SU-DHL-6 (cell line): ENCODE results near the gene RLN2.
"Not testable (repeated sequence)": the region's sequence is repeated elsewhere in the genome, so short reads cannot be mapped to it uniquely, and the experiment has no call there.

Experiments
- H2AFZ ChIP-seq: fragments of 200-600 bp; sonication (generic); 2 replicates; pipeline ENCODE4 v1.6.1; 2014; ENCODE audit warnings: low read depth, mild to moderate bottlenecking, moderate library complexity, mixed read lengths, antibody characterized with exemption, low read length; ENCODE audit not compliant: severe bottlenecking
- H3F3A ChIP-seq: fragments of 200-600 bp; shearing (Covaris generic); 2 replicates; pipeline ENCODE4 v1.6.0; 2016; ENCODE audit warnings: antibody characterized with exemption, mild to moderate bottlenecking; ENCODE audit not compliant: insufficient read depth
- H3K27ac ChIP-seq: fragments of 200-600 bp; sonication (generic); 2 replicates; pipeline ENCODE4 v1.5.1; 2016; ENCODE audit warnings: low read depth, mild to moderate bottlenecking, low read length, moderate library complexity, mixed read lengths
- H3K27me3 ChIP-seq: fragments of 200-600 bp; sonication (generic), shearing (Covaris generic); 2 replicates; pipeline ENCODE4 v1.6.0; 2014; ENCODE audit warnings: mild to moderate bottlenecking, low read length
- H3K36me3 ChIP-seq: fragments of 200-600 bp; sonication (generic); 2 replicates; pipeline ENCODE4 v1.6.1; 2014; ENCODE audit warnings: mild to moderate bottlenecking, low read length, mixed read lengths
- H3K4me2 ChIP-seq: fragments of 300-600, 200-600 bp; shearing (Covaris generic), sonication (generic); 2 replicates; pipeline ENCODE4 v1.6.0; 2014; ENCODE audit warnings: low read length, low read depth, mild to moderate bottlenecking; ENCODE audit not compliant: poor library complexity, severe bottlenecking
- H3K4me3 ChIP-seq: fragments of 200-600 bp; sonication (generic); 2 replicates; pipeline ENCODE4 v1.5.1; 2014; ENCODE audit warnings: antibody characterized with exemption, low read length, mild to moderate bottlenecking, mixed read lengths; ENCODE audit not compliant: insufficient read depth, poor library complexity, severe bottlenecking
- H3K79me2 ChIP-seq: fragments of 200-600 bp; sonication (generic); 2 replicates; pipeline ENCODE4 v1.6.1; 2014; ENCODE audit warnings: mild to moderate bottlenecking, low read length, moderate library complexity; ENCODE audit not compliant: insufficient read depth
- H3K9ac ChIP-seq: fragments of 200-600 bp; sonication (generic); 2 replicates; pipeline ENCODE4 v1.7.0; 2014; ENCODE audit warnings: mild to moderate bottlenecking, low read length
- H3K9me2 ChIP-seq: fragments of 200-600 bp; sonication (generic); replicated peaks from 2 replicates; pipeline ENCODE4 v1.6.1; 2014; ENCODE audit warnings: low read length; ENCODE audit not compliant: insufficient read depth
- H3K9me3 ChIP-seq: fragments of 200-600 bp; sonication (generic); 2 replicates; pipeline ENCODE4 v1.6.1; 2014; ENCODE audit warnings: low read length, mixed read lengths; ENCODE audit not compliant: insufficient read depth
- H4K20me1 ChIP-seq: fragments of 200-600 bp; sonication (generic); 2 replicates; pipeline ENCODE4 v1.6.1; 2014; ENCODE audit warnings: low read depth, mild to moderate bottlenecking, antibody characterized with exemption, low read length, moderate library complexity, mixed read lengths
- EZH2phosphoT487 ChIP-seq: fragments of 200-600 bp; sonication (generic), shearing (Covaris generic); conservative IDR thresholded peaks from 2 replicates; pipeline ENCODE4 v1.6.1; 2018; ENCODE audit warnings: mild to moderate bottlenecking, antibody characterized with exemption, low read length, moderate library complexity, mixed read lengths
- TF ChIP-seq, protein P1 (sequence below): fragments of 200-600 bp; sonication (generic); IDR thresholded peaks from one replicate; pipeline ENCODE4 v1.5.1; 2017; ENCODE audit warnings: antibody characterized with exemption, mild to moderate bottlenecking, low read length, moderate library complexity; ENCODE audit not compliant: insufficient read depth, poor library complexity, severe bottlenecking

Gene RLN2

DNA sequence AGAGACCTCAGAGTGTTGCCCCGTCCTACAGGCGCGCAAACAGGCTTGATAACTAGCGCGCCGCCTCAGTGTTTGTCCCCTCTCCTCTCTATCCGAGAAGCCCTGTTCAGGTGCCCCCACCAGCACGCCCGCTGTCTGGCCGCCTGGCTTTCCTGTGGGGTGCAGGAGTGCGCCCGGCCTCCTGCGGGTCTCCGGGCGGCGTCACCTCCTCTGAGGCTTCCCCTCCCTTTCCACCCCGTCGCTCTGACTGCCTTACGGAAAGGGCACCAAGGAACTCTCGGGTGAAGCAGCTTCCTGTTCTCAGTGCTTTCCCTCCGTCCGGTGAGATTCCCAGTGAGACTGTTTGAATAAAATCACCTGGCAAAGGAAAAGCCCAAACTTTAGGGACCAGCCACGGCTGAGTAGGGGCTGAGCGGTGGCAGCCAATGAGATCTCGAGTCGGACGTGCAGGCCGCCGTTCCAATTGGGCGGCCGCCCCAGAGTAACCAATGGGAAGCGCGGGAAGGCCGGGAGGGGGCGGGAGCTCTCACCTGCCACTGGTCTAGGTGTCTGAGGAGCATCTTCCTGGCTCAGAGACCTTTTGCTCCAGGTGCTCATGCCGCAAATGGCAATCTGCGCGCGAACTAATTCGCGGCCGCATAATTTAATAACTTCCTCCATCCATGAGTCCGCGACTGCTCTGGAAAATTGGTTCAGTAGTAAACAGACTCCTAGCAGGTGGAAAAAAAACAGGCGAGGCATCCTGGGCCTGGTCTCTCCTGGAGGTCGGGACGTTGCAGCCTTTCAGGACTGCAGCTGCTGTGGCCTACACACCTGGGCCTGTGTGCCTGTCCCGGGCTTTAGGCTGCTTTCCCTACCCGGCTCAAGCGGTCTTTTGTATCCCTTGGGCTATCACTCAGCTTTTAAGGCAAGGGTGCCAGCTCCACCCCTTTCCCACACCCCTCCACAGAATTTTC lies at the start of gene RLN2:
TSS of gene RLN2 (minus strand) at position 877 of the 956 bp plus-strand sequence. CDS start at position 741, 136 bp downstream.
- peak within 1 kb of the TSS; percentile 94 for H2AFZ ChIP-seq
- not testable (repeated sequence) for H3K27ac ChIP-seq, H3K4me3 ChIP-seq

GRCh38 chr9:5354184-5354583 lies 49.7 kb upstream of the RLN2 start:
- Histone ChIP-seq H4K20me1 (no peaks in the 10 kb centered on the region), H2AFZ (no peak overlapping the region), H3K36me3 (no peaks in the 10 kb centered on the region), H3F3A (no peaks in the 10 kb centered on the region), H3K9me2 (no peaks in the 10 kb centered on the region), H3K27me3 (no peaks in the 10 kb centered on the region), H3K4me2 (no peak overlapping the region), H3K9me3 (no peaks in the 10 kb centered on the region), H3K9ac (no peak overlapping the region), H3K27ac (no peak overlapping the region), H3K4me3 (no peak overlapping the region), H3K79me2 (no peaks in the 10 kb centered on the region)
- no peak for TF ChIP-seq EZH2phosphoT487
- TF ChIP-seq, protein P1, sequence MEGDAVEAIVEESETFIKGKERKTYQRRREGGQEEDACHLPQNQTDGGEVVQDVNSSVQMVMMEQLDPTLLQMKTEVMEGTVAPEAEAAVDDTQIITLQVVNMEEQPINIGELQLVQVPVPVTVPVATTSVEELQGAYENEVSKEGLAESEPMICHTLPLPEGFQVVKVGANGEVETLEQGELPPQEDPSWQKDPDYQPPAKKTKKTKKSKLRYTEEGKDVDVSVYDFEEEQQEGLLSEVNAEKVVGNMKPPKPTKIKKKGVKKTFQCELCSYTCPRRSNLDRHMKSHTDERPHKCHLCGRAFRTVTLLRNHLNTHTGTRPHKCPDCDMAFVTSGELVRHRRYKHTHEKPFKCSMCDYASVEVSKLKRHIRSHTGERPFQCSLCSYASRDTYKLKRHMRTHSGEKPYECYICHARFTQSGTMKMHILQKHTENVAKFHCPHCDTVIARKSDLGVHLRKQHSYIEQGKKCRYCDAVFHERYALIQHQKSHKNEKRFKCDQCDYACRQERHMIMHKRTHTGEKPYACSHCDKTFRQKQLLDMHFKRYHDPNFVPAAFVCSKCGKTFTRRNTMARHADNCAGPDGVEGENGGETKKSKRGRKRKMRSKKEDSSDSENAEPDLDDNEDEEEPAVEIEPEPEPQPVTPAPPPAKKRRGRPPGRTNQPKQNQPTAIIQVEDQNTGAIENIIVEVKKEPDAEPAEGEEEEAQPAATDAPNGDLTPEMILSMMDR: no peak

More for the DNA sequence above, at the start of gene RLN2:
- H3F3A ChIP-seq, H3K9me3 ChIP-seq, H3K27me3 ChIP-seq, H3K79me2 ChIP-seq, H3K36me3 ChIP-seq, H3K9ac ChIP-seq, H3K9me2 ChIP-seq, H4K20me1 ChIP-seq: not testable (repeated sequence)
- peak within 1 kb of the TSS; percentile 30 for H3K4me2 ChIP-seq

DNA sequence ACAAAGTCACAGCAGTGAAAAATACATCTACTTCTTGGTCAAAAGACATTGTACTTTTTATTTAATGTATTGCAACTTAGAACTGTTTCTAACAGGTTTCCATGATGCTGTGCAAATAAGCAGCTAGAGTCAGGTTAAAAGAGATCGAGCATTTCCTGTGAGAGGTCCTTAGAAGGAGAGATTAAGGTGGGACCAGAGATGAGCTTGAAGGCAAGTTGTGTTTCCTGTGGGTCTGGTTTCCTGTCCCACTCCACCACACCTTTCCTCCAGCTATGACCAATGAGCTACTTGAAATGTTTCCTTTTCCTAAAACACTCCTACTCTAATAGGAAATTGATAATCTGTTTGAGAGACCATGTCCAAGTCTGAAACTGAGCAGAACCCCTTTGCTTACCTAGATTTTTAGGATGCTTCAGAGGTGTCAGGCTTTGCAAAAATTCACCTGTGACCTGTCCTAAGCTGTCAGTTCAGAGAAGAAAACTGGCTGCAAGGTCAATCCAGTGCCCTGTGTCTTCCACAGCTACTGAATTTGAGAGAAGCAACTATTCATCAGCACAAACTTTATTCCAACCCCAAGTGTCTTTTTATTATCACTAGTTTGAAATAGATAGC lies 48.2 kb upstream of the RLN2 start:
- H3K4me2 ChIP-seq: no peak overlapping the region
- no peaks in the 10 kb centered on the region for H3F3A ChIP-seq
- H2AFZ ChIP-seq: no peak overlapping the region
- H3K27me3 ChIP-seq: no peaks in the 10 kb centered on the region
- no peaks in the 10 kb centered on the region for H4K20me1 ChIP-seq
- H3K4me3 ChIP-seq: no peak overlapping the region
- no peaks in the 10 kb centered on the region for H3K9me2 ChIP-seq
- no peaks in the 10 kb centered on the region for H3K9me3 ChIP-seq
- H3K27ac ChIP-seq: no peak overlapping the region
- no peaks in the 10 kb centered on the region for H3K79me2 ChIP-seq
- H3K9ac ChIP-seq: no peak overlapping the region
- TF ChIP-seq EZH2phosphoT487: no peak
- TF ChIP-seq, protein P1: no peak
- H3K36me3 ChIP-seq: no peaks in the 10 kb centered on the region

DNA sequence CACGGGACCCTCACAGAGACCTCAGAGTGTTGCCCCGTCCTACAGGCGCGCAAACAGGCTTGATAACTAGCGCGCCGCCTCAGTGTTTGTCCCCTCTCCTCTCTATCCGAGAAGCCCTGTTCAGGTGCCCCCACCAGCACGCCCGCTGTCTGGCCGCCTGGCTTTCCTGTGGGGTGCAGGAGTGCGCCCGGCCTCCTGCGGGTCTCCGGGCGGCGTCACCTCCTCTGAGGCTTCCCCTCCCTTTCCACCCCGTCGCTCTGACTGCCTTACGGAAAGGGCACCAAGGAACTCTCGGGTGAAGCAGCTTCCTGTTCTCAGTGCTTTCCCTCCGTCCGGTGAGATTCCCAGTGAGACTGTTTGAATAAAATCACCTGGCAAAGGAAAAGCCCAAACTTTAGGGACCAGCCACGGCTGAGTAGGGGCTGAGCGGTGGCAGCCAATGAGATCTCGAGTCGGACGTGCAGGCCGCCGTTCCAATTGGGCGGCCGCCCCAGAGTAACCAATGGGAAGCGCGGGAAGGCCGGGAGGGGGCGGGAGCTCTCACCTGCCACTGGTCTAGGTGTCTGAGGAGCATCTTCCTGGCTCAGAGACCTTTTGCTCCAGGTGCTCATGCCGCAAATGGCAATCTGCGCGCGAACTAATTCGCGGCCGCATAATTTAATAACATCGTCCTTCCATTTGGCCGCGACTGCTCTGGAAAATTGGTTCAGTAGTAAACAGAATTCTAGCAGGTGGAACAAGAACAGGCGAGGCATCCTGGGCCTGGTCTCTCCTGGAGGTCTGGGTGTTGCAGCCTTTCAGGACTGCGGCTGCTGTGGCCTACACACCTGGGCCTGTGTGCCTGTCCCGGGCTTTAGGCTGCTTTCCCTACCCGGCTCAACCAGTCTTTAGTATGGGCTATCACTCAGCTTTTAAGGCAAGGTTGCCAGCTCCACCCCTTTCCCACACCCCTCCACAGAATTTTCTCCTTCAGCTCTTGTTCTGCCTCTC lies 34.8 kb upstream of the RLN2 start, which contains the start of gene RLN1:
TSS of gene RLN1 (minus strand) at position 885 of the 990 bp plus-strand sequence. CDS start at position 755, 130 bp downstream.
- not testable (repeated sequence) for H3K36me3 ChIP-seq, H4K20me1 ChIP-seq, H3K9me2 ChIP-seq, H3K79me2 ChIP-seq, H3F3A ChIP-seq, H3K27ac ChIP-seq, H3K4me3 ChIP-seq, H3K9me3 ChIP-seq, H3K27me3 ChIP-seq
- H3K9ac ChIP-seq: peak within 1 kb of the TSS; percentile 16; the same call in 1 of the 2 replicates
- peak within 1 kb of the TSS; percentile 99 for H2AFZ ChIP-seq
- peak within 1 kb of the TSS; percentile 43 for H3K4me2 ChIP-seq
